Effector memory CD4-positive, alpha-beta T cell (primary cell): ENCODE results near the gene ZNF33B.

ENCODE experiments used
- DNase-seq, 3 donors: peaks; one replicate each; pipeline ENCODE4 v3.0.0-alpha.2; 2020
- H3K27ac ChIP-seq: 2 replicates; pipeline ENCODE4 v1.7.0; 2013; ENCODE audit warnings: mild to moderate bottlenecking, low read length, moderate library complexity; ENCODE audit not compliant: insufficient read depth, poor library complexity, severe bottlenecking
- H3K27me3 ChIP-seq: replicated peaks from 2 replicates; pipeline ENCODE4 v1.7.0; 2013; ENCODE audit warnings: mild to moderate bottlenecking, low read length; ENCODE audit not compliant: insufficient read depth, control insufficient read depth, poor library complexity, severe bottlenecking
- H3K36me3 ChIP-seq: 2 replicates; pipeline ENCODE4 v1.7.0; 2013; ENCODE audit warnings: mild to moderate bottlenecking, low read length, moderate library complexity; ENCODE audit not compliant: control insufficient read depth, insufficient read depth
- H3K4me1 ChIP-seq: 2 replicates; pipeline ENCODE4 v1.7.0; 2013; ENCODE audit warnings: low read length, mild to moderate bottlenecking; ENCODE audit not compliant: control insufficient read depth, insufficient read depth, poor library complexity, severe bottlenecking
- H3K4me3 ChIP-seq: 2 replicates; pipeline ENCODE4 v1.7.0; 2013; ENCODE audit warnings: low read length, low read depth, mild to moderate bottlenecking; ENCODE audit not compliant: insufficient read depth, poor library complexity, severe bottlenecking
- H3K9me3 ChIP-seq: 2 replicates; pipeline ENCODE4 v1.7.0; 2013; ENCODE audit warnings: mild to moderate bottlenecking, low read length, moderate library complexity; ENCODE audit not compliant: control insufficient read depth

ZNF33B gene

GRCh38 chr10:42623929-42624328 lies 14.4 kb downstream of the ZNF33B start:
- peaks cover 42% of the 10 kb centered on the region for H3K36me3 ChIP-seq
- no peaks in the 10 kb centered on the region for H3K9me3 ChIP-seq
- H3K4me3 ChIP-seq = no peak overlapping the region
- H3K27me3 ChIP-seq = no peaks in the 10 kb centered on the region
- no peak overlapping the region for H3K27ac ChIP-seq
- DNase-seq = no peak
- H3K4me1 ChIP-seq = no peaks in the 10 kb centered on the region

- no peak for DNase-seq
These were observed 19.9 kb downstream of the ZNF33B start for GRCh38 chr10:42618424-42618823.

GRCh38 chr10:42615419-42615818 lies 23.0 kb downstream of the ZNF33B start:
- Histone ChIP-seq H3K9me3 (no peaks in the 10 kb centered on the region), H3K27ac (no peak overlapping the region), H3K4me1 (no peaks in the 10 kb centered on the region), H3K36me3 (peaks cover 30% of the 10 kb centered on the region), H3K27me3 (no peaks in the 10 kb centered on the region), H3K4me3 (no peak overlapping the region)
- DNase-seq = no peak

More at GRCh38 chr10:42618424-42618823, 19.9 kb downstream of the ZNF33B start:
- Histone ChIP-seq H3K4me1 (no peaks in the 10 kb centered on the region), H3K27me3 (no peaks in the 10 kb centered on the region), H3K9me3 (no peaks in the 10 kb centered on the region), H3K36me3 (peaks cover 17% of the 10 kb centered on the region), H3K4me3 (no peak overlapping the region), H3K27ac (no peak overlapping the region)

- peaks cover 53% of the 10 kb centered on the region for H3K36me3 ChIP-seq
- no peak overlapping the region for H3K27ac ChIP-seq
- H3K9me3 ChIP-seq = no peaks in the 10 kb centered on the region
These were observed 28.5 kb downstream of the ZNF33B start for GRCh38 chr10:42609872-42610271.

GRCh38 chr10:42598249-42598873 lies 40.0 kb downstream of the ZNF33B start:
- no peak overlapping the region for H3K27ac ChIP-seq
- no peak for DNase-seq
- peaks cover 21% of the 10 kb centered on the region for H3K9me3 ChIP-seq
- H3K36me3 ChIP-seq = peaks cover 58% of the 10 kb centered on the region
- H3K27me3 ChIP-seq = no peaks in the 10 kb centered on the region
- H3K4me1 ChIP-seq = no peaks in the 10 kb centered on the region
- H3K4me3 ChIP-seq = no peak overlapping the region

More at GRCh38 chr10:42609872-42610271, 28.5 kb downstream of the ZNF33B start:
- no peak for DNase-seq
- no peaks in the 10 kb centered on the region for H3K27me3 ChIP-seq
- H3K4me3 ChIP-seq = no peak overlapping the region
- H3K4me1 ChIP-seq = no peaks in the 10 kb centered on the region

- no peak for DNase-seq
- Histone ChIP-seq H3K36me3 (peaks cover 67% of the 10 kb centered on the region), H3K9me3 (peaks cover 39% of the 10 kb centered on the region), H3K27ac (no peak overlapping the region), H3K4me1 (no peaks in the 10 kb centered on the region), H3K27me3 (no peaks in the 10 kb centered on the region), H3K4me3 (no peak overlapping the region)
These were observed 42.2 kb downstream of the ZNF33B start for GRCh38 chr10:42596196-42596595.

- Histone ChIP-seq H3K36me3 (peaks cover 69% of the 10 kb centered on the region), H3K4me3 (no peak overlapping the region), H3K27ac (no peak overlapping the region), H3K27me3 (no peaks in the 10 kb centered on the region), H3K9me3 (peaks cover 47% of the 10 kb centered on the region), H3K4me1 (no peaks in the 10 kb centered on the region)
- DNase-seq = no peak
These were observed 44.1 kb downstream of the ZNF33B start for GRCh38 chr10:42594246-42594650.

GRCh38 chr10:42593284-42593683 lies 45.1 kb downstream of the ZNF33B start:
- Histone ChIP-seq H3K4me3 (no peak overlapping the region), H3K27ac (no peak overlapping the region), H3K27me3 (no peaks in the 10 kb centered on the region), H3K4me1 (no peaks in the 10 kb centered on the region), H3K36me3 (peaks cover 68% of the 10 kb centered on the region), H3K9me3 (peaks cover 49% of the 10 kb centered on the region)
- DNase-seq = no peak

- H3K4me3 ChIP-seq = no peak overlapping the region
- DNase-seq = no peak
- H3K4me1 ChIP-seq = no peaks in the 10 kb centered on the region
- no peak overlapping the region for H3K27ac ChIP-seq
- peaks cover 7% of the 10 kb centered on the region for H3K36me3 ChIP-seq
- H3K27me3 ChIP-seq = no peaks in the 10 kb centered on the region
- H3K9me3 ChIP-seq = no peaks in the 10 kb centered on the region
These were observed 54.5 kb downstream of the ZNF33B start for GRCh38 chr10:42583828-42584227.

GRCh38 chr10:42578019-42578418 lies 60.4 kb downstream of the ZNF33B start:
- Histone ChIP-seq H3K4me3 (no peak overlapping the region), H3K27me3 (no peaks in the 10 kb centered on the region), H3K4me1 (no peaks in the 10 kb centered on the region), H3K9me3 (no peaks in the 10 kb centered on the region), H3K36me3 (no peaks in the 10 kb centered on the region), H3K27ac (no peak overlapping the region)
- no peak for DNase-seq
